ENCODE measurements around the gene ATP2C2.
"Not testable (repeated sequence)": the region's sequence is repeated elsewhere in the genome, so short reads cannot be mapped to it uniquely, and the experiment has no call there.

ATP2C2 gene

DNA sequence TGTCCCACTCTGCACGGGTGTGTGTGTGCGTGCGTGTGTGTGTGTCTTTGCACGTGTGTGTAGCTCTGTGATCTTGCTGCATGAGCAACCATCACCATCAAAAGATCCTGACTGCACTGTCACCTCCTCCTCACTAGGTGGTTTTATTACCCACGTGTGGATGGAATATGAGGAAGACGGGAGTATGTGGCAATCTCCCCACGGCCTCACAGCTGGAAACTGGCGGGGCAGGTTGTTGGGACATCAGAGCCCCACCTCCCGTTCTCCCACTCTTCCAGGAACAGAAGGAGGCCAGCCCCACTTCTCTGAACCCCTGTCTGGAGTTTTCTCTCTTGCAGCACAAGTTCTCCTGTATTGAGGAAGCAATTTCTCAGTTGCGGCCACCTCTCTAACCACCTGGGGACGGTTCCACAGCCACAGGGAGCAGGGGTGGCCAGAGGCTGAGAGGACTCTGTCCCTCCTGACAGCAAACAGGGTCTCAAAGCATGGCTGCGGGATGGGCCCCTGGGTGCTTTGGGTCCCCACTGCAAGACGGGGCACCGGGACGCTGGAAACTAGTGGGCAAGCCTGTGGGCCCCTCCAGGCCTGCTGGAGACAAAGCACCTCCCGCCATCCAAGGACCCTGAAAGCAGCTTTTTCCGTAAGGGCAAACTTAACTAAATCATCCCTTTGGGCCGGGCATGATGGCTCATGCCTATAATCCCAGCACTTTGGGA lies 27.9 kb upstream of the ATP2C2 start:
- DNase-seq (ENCODE audit: low read depth in 2 of 2): no peak

DNA sequence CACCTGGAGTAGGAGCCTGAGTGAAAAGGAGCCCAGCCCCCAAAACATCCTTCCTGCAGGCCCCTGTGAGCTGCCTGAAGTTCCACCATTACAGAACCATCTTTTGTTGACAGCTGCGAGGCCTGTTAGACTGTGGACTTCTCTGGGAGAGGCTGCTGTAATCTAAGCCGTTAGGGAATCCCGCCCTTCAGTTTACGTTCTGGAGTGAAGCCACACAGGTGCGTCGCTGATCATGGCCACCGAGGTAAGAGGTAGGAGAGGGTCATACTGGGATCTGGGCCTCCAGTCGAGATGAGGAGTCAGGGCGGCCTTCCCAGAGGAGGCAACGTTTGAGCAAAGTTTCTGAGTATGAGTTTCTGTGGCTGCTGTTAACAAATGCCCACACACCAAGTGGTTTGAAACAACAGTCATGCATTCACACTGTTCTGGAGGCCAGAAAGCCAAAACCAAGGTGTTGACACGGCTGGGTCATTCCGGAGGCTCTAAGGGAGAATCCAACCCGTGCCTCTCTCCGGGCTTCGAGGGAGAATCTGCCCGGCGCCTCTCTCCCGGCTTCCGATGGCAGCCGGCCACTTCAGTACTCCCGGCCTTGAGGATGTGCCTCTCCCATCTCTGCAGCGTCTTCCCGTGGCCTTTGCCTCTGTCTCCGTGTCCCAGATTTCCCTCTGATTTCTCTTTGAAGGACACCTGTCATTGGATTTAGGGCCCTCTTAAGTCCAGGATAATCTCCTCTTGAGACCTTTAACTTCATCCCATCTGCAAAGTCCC lies 26.6 kb upstream of the ATP2C2 start:
- no peak for DNase-seq (ENCODE audit: low read depth in 2 of 2)

DNA sequence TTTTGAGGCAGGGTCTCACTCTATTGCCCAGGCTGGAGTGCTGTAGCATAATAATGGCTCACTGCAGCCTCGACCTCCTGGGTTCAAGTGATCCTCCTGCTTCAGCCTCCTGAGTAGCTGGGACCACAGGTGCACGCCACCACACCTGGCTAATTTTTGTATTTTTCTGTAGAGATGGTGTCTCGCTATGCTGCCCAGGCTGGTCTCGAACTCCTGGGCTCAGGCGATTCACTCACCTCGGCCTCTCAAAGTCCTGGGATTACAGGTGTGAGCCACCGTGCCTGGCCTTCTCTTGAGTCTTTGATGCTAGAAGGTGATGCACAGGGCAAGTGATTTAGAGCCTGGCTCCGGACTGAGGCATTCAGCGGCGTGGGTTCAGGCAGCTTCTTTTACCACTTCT lies 24.5 kb upstream of the ATP2C2 start:
- not testable (repeated sequence) for DNase-seq (ENCODE audit: low read depth in 2 of 2)

DNA sequence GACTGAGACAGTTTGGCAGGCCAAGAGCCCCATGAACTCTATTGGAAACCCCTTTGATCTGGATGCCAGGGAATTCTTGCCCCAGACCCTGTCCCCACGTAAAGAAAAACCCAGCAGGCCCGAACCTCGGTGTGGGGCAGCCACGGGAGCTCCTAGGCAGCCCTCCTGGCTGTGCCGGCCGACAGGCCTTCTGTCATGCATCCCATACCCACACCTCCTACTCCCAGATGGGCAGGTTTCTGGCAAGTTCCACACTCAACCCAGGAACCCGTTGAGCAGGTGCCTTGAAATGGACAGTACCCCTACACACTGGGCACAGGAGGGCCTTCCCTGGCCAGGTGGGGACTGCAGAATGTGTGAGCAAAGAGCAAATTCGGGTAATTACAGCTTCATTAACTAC lies 23.6 kb upstream of the ATP2C2 start:
- DNase-seq (ENCODE audit: low read depth in 2 of 2): no peak

DNA sequence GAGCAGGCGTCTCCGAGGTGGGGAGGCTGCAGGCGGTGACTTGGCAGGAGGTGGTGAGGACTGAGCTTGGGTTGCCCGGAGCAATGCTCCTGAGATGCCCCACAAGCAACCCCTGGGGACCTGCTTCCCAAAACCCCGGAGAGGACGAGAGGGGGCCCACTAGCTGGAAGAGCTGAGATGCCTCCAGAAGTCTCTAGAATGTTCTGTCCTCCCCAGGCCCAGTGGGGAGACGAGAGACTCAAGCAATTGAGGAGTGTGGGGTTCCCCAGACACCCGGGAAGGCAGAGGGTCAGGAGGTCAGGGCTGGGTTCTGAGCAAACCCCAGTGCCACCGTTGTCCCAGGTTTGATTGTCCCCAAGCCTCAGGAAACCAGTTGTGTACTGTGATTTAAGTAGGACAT lies 21.2 kb upstream of the ATP2C2 start:
- DNase-seq (ENCODE audit: low read depth in 2 of 2): no peak

DNA sequence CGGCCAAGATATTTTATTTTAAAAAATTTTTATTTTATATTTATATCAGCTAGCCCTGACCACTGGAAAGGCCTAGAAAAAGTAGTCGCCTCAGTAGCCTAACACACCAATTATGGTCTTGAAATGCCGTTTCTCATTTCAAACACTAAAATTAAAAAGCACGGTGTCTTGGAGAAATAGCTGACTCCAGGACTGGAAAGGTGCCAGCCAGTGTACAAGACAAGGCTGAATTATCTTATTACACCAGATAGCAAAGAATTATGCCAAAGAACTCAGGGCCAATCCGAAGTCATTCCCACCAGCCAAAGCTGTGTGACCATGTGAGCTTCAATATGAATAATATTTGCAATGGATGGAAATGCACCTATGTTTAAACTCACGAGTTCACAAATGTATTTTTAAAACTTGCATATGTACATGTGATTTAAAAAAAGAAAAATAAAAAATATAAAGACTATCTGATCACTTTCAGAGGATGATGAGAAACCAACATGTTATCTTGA lies 19.9 kb upstream of the ATP2C2 start:
- DNase-seq (ENCODE audit: low read depth in 2 of 2): no peak

DNA sequence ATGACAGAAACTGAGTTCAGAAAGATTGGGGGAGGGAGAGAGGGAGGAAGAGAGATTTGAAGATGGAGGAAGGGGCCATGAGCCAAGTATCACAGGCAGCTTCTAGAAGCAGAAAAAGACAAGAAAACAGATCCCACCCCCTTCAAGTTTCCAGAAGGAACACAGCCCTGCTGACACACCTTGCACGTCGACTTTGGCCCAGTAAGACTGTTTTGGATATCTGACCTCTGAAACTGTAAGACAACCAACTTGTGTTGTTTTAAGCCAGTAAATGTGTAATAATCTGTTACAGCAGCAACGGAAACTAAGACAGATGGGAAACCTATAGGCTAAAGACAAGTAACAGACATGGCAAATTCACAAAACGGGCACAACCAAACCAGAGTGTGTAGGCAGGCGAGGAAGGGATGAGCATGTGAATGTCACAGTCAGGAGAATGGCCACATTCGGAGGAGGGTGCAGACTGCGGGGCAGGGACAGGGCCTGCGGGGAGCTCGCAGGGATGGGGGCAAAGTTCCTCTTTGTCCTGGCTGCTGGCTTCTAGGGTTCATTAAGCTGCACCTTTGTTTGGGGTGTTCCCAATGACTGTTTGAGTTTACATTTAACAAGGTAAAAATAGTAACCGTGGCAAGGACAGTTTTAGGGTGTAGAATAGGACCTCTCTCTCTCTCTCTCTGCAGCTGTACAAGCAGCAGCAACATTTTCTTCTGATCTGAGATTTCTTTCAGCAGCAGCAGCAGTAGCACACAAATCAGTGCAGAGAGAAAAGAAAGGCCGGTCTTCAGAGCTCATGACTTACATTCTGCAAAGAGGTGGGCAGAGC lies 18.3 kb upstream of the ATP2C2 start:
- DNase-seq (ENCODE audit: low read depth in 2 of 2): no peak

DNA sequence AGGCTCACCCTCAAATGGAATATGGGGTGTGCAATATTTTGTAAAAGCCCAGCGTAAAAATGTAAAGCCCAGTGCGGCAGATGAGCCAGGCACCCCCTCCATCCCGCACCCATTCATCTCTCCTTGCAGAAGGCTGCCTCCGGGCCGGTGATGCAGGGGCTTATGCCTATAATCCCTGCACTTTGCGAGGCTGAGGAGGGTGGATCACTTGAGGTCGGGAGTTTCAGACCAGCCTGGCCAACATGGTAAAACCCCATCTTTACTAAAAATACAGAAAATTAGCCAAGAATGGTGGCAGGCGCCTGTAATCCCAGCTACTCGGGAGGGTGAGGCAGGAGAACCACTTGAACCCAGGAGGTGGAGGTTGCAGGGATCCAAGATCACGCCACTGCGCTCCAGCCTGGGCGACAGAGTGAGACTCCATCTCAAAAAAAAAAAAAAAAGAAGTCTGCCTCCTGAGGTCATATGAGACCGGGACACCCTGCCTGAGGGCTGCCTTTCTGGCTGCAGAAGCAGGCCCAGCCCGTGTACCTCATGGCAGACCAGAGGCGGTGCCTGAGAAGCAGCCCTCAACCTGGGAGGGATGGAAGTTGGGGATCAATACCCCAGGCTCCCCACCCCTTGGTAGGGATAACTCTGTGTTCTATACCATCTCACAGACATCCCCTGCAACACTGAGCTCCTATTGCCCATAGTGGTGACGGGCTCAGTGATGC lies 17.5 kb upstream of the ATP2C2 start:
- no peak for DNase-seq (ENCODE audit: low read depth in 2 of 2)

DNA sequence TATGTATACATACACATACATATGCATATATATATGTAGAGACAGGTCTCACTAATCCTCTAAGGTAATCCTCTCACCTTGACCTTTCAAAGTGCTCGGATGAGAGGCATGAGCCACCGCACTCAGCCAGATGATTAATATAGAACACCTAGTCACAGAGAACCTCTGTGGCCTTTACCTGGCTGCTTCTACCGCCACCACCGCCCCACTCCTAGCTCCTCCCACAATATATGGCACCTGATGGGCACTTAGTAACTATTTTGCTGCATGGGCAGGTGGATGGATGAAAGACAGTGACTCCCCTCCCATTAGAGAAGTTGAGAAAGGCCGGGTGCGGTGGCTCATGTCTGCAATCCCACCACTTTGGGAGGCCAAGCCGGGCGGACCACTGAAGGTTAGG lies 16.7 kb upstream of the ATP2C2 start:
- no peak for DNase-seq (ENCODE audit: low read depth in 2 of 2)

DNA sequence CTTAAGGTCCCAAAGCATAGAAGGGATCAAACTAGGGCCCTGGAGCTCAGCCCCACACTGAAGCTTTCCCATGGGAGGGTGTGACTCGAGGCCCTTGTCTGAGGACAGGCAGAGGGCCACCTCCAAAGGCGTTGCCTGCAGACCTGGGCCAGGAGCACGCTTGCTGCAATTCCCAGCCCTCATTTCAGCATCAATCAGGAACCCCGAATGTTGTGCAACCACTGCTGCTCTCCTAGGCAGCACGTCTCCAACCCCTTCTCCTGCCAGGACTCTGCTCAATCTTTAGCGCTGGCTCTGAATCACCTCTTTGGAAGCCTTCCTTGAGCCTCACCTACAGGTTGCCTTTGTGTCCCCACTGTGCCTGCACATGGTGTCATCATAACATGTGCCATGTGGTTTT lies 14.0 kb upstream of the ATP2C2 start:
- no peak for DNase-seq (ENCODE audit: low read depth in 2 of 2)

DNA sequence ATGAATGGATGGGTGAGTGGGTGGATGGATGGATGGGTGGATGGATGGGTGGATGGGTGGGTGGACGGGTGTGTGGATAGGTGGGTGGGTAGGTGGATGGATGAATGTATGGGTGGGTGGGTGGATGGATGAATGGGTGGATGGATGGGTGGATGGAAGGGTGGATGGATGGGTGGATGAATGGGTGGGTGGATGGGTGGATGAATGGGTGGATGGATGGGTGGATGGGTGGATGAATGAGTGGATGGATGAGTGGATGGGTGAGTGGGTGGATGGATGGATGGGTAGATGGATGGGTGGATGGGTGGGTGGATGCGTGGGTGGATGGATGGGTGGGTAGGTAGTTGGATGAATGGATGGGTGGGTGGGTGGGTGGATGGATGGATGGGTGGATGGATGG lies 13.2 kb upstream of the ATP2C2 start:
- DNase-seq (ENCODE audit: low read depth in 2 of 2): no peak

DNA sequence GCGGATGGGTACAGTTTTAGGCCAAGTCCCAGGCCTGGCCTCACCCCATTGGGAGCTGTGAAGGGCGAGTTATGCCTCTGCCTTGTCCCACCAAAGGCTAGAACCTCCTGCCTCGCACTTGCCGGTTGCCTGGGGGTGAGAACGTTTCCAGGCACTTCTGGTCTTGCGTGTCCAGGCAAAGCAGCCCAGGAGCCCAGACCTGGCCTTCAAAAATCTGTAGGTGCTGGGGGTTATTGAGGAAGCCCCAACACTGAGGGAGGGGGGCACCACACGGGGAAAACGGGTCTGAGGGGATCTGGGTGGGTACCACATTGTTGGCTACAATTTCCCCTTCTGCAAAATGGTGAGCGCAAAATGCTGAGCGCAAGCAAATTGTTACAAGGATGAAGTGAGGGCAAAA lies 12.2 kb upstream of the ATP2C2 start:
- DNase-seq (ENCODE audit: low read depth in 2 of 2): no peak

DNA sequence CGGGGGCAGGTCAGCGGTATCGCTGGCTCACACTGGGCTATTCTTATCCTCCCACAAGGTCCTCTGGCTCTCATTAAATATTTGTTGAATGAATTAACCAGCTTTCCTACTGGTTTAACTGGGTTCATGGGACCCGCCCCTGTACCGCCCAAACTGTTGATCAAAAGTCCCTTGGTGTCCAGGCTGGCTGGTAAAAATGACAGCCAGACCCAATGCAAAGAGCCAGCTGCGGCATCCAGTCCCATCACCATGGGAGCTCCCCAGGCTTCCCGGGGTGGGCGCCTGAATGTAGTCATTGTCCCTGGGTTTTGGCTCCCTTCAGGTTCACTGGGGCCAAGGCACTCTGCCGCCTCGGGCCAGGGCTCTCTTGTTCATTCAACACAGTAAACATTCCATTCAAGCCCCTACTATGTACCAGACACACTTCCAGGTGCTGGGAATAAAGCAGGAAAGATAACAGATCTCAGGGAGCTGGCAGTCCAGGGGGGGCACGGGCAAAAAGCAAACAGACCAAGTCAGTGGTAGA lies 11.7 kb upstream of the ATP2C2 start:
- DNase-seq (ENCODE audit: low read depth in 2 of 2): no peak

DNA sequence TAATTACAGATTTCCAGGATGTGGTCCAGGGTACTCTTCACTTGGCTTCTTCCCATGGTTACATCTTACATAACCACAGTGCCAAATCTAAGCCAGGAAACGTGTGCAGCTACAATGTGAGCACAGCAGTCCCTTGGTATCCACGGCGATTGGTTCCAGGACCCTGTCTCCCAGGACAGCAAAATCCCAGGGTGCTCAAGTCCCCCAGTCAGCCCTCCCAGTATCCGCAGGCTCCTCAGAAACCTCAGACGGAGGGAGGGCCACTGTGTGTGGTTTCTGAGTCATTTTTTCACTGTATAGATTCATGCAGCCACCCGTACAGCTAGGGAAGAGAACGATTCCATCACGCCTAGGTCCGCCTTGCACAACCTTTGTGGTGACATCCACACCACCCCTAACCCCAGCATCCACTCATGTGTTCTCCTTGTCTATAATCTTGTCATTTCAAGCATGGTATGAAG lies 11.1 kb upstream of the ATP2C2 start:
- no peak for DNase-seq (ENCODE audit: low read depth in 2 of 2)

DNA sequence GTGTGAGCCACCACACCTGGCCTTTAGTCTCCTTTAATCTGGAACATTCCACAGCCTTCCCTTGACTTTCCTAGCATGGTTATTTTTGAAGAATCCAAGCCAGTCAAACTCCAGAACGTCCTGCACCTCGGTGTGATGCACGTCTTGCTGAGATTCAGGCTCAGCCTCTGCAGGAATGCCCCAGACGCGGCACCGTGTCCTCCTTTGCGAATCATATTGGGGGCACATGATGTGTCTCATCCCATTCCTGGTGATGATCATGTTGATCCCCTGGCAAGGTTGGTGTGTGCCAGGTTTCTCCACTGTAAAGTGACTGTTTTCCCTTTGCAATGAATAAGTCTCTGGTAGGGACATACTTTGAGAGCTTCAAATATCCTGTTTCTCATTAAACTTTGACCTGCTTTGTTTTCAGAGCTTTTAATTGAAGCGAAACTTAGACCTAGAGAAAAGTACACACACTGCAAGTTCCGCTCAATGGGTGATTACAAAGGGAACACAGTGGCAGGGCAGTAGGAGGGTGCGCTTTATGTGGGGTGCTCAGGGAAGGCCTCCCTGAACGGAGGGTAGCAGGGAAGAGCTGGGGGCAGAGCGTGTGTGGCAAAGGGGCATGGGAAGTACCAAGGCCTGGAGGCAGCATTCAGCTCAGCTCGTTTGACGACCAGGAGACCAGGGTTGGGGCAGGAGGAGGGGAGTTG lies 9.6 kb upstream of the ATP2C2 start:
- DNase-seq (ENCODE audit: low read depth in 2 of 2): no peak

DNA sequence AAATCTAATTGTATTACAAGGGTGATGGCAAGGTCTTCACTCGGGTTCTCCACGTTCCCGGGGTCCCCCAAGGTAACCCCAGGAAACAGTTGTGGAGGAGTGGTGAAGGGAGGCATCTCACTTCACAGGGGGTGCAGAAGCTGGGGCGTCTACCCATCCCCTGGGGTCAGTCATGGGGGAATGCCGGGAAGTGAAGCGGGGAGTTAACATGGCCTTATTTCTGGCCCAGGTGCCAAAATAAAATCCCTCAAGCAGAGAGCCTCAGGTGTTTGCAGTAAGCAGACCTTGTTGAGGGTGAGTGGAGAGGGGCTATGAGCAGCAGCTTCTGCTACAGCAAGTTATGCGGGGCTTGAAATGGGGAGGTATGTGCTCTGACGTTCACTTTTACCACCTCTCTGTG lies 9.0 kb upstream of the ATP2C2 start:
- no peak for DNase-seq (ENCODE audit: low read depth in 2 of 2)

DNA sequence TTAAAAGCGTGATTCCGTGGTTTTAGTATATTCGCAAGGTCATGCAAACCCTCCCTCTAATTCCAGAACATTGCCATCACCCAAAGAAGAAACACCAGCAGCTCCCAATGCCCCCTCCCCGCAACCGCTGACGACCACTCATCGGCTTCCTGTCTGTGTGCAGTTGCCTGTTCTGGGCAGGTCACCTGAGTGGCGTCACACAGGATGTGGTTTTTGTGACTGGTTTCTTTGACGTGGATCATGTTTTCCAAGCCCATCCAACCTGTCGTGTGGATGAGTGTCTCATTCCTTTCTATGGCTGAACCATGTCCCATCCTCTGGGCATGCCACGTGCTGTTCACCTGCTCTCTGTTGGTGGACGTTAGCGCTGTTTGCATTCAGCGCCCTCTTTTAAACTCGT lies 8.2 kb upstream of the ATP2C2 start:
- no peak for DNase-seq (ENCODE audit: low read depth in 2 of 2)

DNA sequence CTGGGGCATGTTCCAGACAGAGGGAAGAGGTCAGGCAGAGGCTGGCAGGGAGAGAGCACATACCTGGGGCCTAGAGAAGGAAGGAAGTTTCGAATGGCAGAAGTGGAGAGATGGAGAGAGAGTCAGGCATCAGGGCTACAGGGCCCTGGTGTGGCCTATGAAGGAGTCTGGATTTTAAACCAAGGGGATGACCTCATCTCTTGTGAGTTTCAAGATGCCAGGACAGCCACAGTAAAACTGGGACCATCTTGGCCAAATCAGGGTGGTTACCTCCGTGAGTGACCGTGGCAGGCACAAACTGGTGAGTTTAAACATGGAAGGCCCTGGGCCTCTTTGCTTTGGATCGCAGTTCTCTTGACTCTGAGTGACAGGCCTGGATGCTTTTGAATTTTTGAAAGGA lies 7.6 kb upstream of the ATP2C2 start:
- DNase-seq (ENCODE audit: low read depth in 2 of 2): no peak

DNA sequence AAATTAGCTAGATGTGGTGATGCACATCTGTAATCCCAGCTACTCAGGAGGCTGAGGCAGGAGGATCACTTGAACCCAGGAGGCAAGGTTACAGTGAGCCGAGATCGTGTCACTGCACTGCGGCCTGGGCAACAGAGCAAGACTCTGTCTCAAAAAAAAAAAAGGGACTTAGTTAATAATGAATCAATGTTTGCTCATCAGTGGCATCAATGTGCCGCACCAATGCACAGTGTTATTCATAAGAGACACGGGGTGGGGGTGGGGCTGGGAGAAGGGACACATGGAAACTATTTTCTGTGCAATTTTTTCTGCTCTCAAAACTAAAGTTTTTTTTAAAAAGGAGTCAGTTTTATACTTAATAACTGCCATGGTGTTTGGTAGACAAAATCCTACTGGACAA lies 6.8 kb upstream of the ATP2C2 start:
- DNase-seq (ENCODE audit: low read depth in 2 of 2): no peak

DNA sequence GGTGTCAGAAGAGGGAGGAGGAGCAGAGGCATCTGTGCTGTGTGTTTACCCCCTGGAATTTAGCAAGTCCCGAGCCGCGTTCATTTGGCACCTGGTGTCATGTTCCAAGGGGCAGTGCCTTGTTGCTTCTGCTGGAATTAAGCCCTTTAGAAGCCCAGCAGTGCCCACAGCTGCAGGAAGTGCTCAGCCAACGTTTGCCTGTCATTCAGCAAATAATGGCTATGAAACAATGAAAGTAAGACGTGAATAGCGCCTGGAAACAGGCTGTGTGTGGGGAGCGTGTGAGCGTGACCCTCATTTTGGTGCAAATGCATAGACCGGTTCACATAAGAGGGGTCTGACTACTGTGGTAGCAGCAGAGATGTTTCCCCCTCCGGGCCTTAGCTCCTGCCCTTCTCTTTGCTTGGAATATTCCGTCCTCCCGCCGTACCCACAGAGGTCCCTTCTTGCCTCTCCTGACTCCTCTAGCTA lies 5.8 kb upstream of the ATP2C2 start:
- no peak for DNase-seq (ENCODE audit: low read depth in 2 of 2)

DNA sequence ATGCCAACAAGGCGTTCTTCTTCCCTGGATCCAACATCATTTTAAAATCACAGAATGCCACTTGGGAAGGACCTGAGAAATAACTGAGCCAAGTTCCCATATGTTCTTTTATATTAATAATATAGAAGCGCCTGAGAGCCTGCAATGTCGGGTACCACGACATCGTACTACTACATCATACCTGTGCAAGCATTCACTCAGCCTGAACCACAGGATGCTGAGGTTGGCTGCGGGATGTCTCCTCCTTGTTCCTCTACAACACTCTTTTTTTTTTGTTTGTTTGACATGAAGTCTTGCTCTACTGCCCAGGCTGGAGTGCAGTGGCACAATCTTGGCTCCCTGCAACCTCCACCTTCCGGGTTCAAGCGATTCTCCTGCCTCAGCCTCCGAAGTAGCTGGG lies 2.1 kb upstream of the ATP2C2 start:
- DNase-seq (ENCODE audit: low read depth in 2 of 2): no peak

Data from stimulated activated CD8-positive, alpha-beta memory T cell treated with anti-CD3 and anti-CD28 coated beads, Interleukin-2, amount 100 ng/mL, for 1 hour (primary cell).